Epidermal melanocyte (primary cell): ENCODE data around the gene MOGAT1.

Experiments
- DNase-seq: peaks from one replicate; pipeline ENCODE4 v3.0.0; 2011; ENCODE audit warnings: low spot score; ENCODE audit not compliant: insufficient read length

The MOGAT1 gene

GRCh38 chr2:222671259-222672067 lies at the start of gene MOGAT1:
Gene MOGAT1 (plus strand): TSS chr2:222671658. CDS start chr2:222671786, 128 bp downstream.
- no peak for DNase-seq

DNA sequence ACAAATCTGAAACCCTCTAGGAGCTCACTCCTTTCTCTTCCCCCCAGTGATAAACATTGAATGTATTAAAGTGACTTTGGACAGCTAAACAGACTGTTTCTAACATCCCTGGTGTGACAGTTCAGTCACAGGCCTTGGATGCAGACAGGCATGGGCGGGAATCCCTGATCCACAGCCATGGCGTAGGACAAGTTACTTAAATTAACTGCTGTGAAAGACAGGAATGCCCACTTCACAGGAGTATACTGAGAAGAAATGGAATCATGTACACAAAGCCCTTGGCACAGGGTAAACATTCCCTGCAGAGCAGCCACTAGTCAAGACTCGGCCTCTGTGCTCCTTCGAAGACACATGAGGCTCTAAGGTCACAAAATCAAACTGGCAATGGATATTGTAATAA lies 49.6 kb upstream of the MOGAT1 start:
- no peak for DNase-seq

- no peak for DNase-seq
Observed at GRCh38 chr2:222622910-222623309, 48.5 kb upstream of the MOGAT1 start.

DNA sequence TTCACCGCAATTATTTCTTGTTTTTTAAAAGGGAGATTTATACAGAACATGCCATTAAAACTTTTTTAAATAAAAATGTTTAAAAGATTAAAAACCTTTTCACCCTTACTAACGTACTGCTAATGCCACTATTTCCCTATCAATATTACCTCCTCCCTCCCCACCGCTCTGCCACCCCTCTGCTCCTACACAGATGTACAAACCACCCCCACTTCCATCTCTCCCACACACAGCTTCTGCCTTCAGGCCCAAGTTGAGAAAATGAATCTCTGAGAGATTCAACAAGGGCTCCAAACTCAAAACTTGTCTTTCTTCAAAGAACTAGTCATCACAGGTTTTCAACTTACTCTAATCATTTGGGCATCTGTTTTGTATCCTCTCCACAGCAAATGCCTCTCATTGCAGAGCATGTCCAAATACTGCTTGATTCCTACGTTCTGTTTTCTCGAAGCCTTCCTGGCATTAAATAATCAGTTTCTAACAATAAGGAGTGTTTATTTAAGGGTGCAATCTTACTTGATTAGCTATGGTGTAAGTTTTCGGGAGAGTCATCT lies 47.6 kb upstream of the MOGAT1 start:
- no peak for DNase-seq

GRCh38 chr2:222627764-222628163 lies 43.7 kb upstream of the MOGAT1 start:
- no peak for DNase-seq

DNA sequence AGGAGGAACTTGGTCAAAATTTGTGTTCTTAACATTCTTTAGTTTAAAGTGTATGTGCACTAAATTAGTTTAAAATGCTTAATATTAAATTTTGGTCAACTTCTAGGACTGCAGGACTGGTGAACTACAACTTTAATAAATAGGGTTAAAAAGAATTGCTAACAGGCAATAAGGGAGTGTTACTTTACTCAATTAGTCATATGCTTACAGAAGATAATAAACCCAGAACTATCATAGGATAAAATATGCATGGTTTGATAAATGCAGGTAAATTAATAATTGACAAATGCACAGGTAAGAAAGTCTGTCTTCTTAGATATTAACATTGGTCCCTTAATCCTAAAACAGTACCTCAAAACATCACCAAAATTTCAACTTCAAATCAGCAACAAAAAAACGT lies 36.2 kb upstream of the MOGAT1 start:
- DNase-seq, result no peak

GRCh38 chr2:222637067-222637466 lies 34.4 kb upstream of the MOGAT1 start:
- DNase-seq, result no peak

DNA sequence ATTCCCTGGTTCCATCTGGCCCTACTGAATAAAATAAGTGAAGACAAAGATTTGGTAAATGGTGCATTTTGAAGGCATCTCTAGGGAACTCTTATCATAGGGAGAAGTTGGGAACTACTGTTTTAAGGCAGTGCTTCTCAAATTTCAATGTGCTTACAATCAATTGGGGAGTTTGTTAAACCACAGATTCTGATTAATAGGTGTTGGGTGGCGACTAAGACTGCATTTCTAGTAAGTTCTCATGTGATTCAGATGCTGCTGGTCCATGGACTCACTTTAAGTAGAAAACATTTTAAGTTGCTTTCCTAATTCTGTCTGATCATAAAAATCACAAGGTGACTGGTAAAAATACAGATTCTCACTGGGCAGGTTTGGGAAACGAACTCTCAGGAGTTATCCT lies 30.1 kb upstream of the MOGAT1 start:
- no peak for DNase-seq

- no peak for DNase-seq
Observed at GRCh38 chr2:222643134-222643533, 28.3 kb upstream of the MOGAT1 start.

- no peak for DNase-seq
Observed at GRCh38 chr2:222646008-222646407, 25.4 kb upstream of the MOGAT1 start.

DNA sequence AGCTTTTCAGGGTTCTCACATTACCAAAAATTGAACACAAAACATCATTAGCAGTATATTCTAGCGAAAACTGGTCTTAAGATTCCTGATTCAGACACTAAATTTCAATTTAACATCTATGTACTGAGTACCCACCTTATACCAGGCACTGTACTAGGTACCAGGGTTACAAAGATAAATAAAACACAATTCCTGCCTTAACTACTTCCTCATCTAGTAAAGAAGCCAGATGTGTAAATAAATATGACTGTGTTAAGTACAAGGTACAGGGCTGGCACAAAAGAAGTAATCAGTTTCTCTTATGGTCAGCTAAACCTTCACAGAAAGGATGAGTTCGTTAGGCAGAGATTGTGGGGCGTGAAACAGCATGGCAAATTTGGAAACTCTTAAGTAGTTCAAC lies 21.7 kb upstream of the MOGAT1 start:
- DNase-seq, result no peak

- DNase-seq, result no peak
Observed at GRCh38 chr2:222651718-222652418, 19.6 kb upstream of the MOGAT1 start.

DNA sequence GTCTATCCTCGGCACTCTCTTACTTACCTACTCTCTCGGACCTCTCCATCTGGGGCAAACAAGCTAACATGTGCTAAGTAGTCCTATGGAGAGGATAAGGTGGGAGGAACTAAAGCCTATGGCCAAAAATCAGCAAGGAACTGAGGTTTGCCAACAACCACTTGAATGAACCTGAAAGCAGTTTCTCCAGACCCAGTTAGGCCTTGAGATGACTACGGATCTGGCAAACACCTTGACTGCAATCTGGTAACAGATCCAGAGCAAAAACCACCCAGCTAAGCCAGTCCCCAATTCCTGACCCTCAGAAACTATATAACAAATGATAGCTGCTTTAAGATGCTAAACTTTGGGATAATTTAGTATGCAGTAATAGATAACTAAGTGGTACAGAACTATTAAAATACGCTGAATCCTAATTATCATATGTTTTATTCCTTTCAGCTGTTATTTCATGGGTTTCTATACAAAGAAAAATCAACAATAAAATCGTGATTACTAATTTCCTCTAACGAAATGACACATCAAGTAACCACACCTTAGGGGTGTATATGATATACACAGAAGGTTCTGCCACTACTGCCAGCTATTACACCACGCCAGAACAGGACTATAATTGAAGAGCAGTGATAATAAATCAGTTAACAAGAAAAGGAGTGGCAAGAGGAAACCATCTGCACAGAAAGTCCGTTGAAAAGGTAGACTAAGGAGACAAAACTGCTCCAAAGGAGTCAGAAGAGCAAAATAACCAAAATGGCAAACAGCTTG lies 18.8 kb upstream of the MOGAT1 start:
- DNase-seq, result no peak

DNA sequence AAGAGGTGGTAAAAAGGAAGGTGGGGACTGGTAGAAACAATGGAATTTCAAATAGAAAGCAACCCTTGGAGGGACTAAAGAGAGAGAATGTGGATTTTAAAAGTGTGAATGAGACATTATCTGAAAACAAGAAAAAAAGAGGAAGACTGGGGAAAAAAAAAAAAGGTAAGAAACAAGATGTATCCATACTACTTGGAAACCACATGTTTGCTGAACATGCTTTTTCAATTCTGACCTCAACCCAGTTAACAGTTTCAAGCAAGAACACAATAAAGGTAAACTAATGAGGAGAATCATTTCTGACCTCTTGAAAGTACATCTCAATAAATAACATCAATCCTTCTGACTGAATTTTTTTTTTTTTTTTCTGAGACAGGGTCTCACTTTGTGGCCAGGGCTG lies 18.2 kb upstream of the MOGAT1 start:
- no peak for DNase-seq

GRCh38 chr2:222655787-222656525 lies 15.5 kb upstream of the MOGAT1 start, which contains the start of gene FARSB:
Gene FARSB (minus strand): TSS chr2:222656092. CDS start chr2:222656073, 19 bp downstream.
- DNase-seq, result peak; percentile 90

DNA sequence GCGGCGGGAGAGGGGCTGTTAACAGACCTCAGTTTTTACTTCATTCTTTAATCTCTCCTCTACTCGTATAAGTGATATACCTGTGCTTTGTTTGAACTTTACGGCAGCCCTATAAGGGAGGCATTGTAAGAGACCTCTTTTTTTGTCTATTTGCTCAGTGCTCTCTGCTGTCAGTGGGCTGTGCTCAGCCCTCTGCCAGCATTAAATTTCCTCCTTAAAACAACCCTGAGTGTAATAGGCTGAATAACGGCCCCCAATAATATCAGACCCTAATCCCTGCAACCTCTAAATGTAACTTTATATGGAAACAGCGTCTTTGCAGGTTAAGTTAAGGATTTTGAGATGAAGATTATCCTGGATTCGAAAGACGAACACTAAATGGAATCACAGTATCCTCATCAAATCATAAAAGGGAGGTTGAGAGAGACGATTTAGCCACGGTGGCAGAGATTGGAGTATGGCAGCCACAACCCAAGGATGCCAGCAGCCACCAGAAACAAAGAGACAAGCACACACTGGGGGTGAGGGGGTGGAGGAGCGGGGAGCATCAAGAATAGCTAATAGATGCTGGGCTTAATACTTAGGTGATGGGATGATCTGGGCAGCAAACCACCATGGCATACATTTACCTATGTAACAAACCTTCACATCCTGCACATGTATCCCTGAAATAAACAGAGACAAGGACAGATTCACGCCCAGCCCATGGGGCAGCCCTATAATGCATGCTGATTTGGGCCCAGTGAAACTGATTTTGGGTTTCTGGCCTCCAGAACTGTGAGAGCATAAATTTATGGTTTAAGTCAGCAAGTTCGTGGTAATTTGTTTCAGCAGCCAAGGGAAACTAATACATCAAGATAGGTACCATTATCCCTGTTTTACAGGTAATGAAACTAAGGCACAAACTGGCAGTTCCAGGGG lies 14.7 kb upstream of the MOGAT1 start:
- DNase-seq, result no peak

DNA sequence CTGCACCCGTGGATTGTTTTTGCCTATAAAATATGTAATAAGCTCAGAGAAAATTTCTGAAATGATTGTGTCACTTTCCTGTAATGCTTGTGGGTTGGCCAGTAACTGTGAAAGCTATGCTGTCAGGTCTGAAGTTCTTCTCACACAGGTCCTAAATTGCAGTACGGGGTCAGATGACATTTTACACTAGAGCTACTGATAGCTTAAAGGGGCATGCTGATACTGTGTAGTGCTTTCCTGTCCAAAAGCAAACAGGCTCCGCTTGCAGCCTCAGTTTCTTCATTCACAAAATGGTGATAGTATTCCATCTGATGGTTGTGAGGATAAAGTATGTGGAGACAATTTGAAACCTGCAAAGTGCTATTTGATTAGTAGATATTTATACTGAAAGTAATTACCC lies 8.0 kb upstream of the MOGAT1 start:
- DNase-seq, result no peak

DNA sequence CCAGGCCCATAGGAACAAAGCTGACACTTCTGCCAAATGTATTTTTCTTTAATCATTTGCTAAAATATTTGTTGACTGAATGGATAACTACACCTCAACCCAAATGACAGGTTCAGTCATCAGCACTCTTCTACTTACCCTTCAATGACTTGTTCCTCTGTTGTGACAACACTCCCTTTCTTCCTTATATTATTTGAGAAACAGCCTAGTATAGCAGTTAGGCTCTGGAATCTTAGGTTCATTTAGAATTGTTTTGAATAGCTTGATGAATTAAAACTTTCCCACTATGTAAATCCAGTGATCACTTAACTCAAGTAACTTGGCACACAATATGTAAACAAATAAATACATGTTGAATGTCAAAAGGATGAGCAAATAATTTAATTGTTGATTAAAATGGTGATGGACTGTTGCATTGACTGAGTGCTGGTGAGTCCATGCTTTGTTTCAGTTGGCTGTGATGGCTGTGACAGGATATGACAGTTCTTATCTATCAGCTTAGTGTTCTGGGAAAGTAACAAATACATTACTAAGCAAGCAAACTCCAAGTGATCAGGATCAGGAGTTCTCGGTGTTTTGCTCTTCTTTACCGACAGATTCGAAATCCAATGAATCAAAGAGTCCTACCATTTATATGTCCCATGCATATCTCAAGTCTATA lies 2.8 kb upstream of the MOGAT1 start:
- DNase-seq, result no peak

DNA sequence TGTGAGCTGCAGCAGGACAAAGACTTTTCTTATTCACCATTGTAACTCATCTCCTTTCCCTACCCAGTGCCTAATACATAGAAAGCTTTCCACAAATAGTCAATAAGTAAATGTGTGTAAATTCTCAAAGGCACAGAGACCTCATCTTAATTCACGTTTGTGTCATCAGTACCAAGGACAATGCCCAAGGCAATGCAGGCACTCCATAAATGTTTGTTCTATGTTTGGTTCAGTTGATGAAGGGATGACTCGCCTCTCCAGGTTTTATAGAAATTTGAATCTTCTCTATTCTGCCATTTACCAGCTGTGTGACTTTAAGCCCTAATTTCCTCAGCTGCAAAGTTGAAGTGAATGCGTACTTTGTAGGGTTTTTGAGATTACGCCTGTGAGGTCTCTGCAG lies 2.1 kb upstream of the MOGAT1 start:
- no peak for DNase-seq
